Measurements from ENCODE around the gene NCBP3. TPM values are rescaled to one million over a fixed set of nuclear protein-coding genes. Genes with fewer than 3 reads are reported as not detected.

The NCBP3 gene
- total RNA-seq, 2 experiments from 2014 or later: 24.5 to 45.7 TPM

DNA sequence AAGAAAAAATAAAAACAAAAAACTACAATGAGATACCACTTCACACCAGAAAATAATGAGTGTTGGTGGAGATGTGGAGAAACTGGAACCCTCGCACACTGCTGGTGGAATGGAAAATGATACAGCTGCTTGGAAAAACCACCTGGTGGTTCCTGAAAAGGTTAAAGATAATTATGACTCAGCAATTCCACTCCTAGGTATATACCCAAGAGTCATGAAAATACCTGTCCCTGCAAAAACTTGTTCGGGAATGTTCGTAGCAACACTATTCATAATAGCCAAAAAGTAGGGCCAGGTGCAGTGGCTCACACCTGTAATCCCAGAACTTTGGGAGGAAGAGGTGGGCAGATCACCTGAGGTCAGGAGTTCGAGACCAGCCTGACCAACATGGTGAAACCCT, 36.9 kb downstream of the NCBP3 start:
- BruUV-seq (replicated peaks): no TSS peak
- TF ChIP-seq, protein P1, sequence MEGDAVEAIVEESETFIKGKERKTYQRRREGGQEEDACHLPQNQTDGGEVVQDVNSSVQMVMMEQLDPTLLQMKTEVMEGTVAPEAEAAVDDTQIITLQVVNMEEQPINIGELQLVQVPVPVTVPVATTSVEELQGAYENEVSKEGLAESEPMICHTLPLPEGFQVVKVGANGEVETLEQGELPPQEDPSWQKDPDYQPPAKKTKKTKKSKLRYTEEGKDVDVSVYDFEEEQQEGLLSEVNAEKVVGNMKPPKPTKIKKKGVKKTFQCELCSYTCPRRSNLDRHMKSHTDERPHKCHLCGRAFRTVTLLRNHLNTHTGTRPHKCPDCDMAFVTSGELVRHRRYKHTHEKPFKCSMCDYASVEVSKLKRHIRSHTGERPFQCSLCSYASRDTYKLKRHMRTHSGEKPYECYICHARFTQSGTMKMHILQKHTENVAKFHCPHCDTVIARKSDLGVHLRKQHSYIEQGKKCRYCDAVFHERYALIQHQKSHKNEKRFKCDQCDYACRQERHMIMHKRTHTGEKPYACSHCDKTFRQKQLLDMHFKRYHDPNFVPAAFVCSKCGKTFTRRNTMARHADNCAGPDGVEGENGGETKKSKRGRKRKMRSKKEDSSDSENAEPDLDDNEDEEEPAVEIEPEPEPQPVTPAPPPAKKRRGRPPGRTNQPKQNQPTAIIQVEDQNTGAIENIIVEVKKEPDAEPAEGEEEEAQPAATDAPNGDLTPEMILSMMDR (conservative IDR thresholded peaks at IDR 0.05; ENCODE audit: low read length): no peak
- no peak for TF ChIP-seq EZH2phosphoT487 (IDR thresholded peaks at IDR 0.05; ENCODE audit: borderline replicate concordance, low read depth, low read length)
- POLR2A ChIA-PET: no interaction called here

DNA sequence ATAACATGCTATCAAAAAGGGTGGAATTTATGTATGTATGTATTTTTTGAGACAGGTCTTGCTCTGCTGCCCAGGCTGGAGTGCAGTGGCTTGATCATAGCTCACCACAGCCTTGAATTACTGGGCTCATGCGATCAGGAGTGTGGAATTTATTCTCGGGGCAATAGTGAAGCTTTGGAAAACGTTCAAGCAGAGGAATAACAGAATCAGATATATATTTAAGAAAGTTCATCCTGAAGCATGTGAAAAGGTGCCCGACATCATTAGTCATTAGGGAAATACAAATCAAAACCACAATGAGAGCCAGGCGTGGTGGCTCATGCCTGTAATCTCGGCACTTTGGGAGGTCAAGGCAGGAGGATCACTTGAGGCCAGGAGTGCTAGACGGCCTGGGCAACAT, 37.3 kb downstream of the NCBP3 start:
- H3K4me3 ChIP-seq (ENCODE audit: low read depth, low read length, poor library complexity, severe bottlenecking): no peak overlapping the region
- ChIA-PET CTCF (ENCODE audit: unreplicated experiment) (no interaction called here), POLR2A (no interaction called here)
- no peak overlapping the region for H3K4me2 ChIP-seq (ENCODE audit: low read length)
- H3K9me3 ChIP-seq (ENCODE audit: low read length): no peaks in the 10 kb centered on the region
- H3K36me3 ChIP-seq (ENCODE audit: insufficient read depth, low read length): peaks cover 68% of the 10 kb centered on the region
- no peaks in the 10 kb centered on the region for H4K20me1 ChIP-seq (ENCODE audit: insufficient read depth, low read length)
- intact Hi-C loops (cut with micrococcal nuclease; ENCODE audit: unreplicated experiment): no loop called here
- H3K9me2 ChIP-seq (ENCODE audit: insufficient read depth, low read length): no peaks in the 10 kb centered on the region
- H3K79me2 ChIP-seq (ENCODE audit: insufficient read depth, low read depth, low read length): no peaks in the 10 kb centered on the region
- DNase-seq (ENCODE audit: low spot score): no peak
- H3K27ac ChIP-seq (ENCODE audit: low read depth, low read length, poor library complexity, severe bottlenecking): no peak overlapping the region
- no TSS peak for BruUV-seq (replicated peaks)
- TF ChIP-seq, protein P1 (conservative IDR thresholded peaks at IDR 0.05; ENCODE audit: low read length): no peak
- TF ChIP-seq EZH2phosphoT487 (IDR thresholded peaks at IDR 0.05; ENCODE audit: borderline replicate concordance, low read depth, low read length): no peak
- no peak overlapping the region for H2AFZ ChIP-seq (ENCODE audit: low read length)
- H3K4me1 ChIP-seq (ENCODE audit: insufficient read depth, low read length, poor library complexity, severe bottlenecking): peaks cover 29% of the 10 kb centered on the region

More for the DNA sequence above, 36.9 kb downstream of the NCBP3 start:
- Histone ChIP-seq H3K4me2 (ENCODE audit: low read length) (no peak overlapping the region), H4K20me1 (ENCODE audit: insufficient read depth, low read length) (no peaks in the 10 kb centered on the region), H3K4me1 (ENCODE audit: insufficient read depth, low read length, poor library complexity, severe bottlenecking) (peaks cover 25% of the 10 kb centered on the region), H3K4me3 (ENCODE audit: low read depth, low read length, poor library complexity, severe bottlenecking) (no peak overlapping the region), H3K79me2 (ENCODE audit: insufficient read depth, low read depth, low read length) (no peaks in the 10 kb centered on the region), H3K9me2 (ENCODE audit: insufficient read depth, low read length) (no peaks in the 10 kb centered on the region), H3K9me3 (ENCODE audit: low read length) (no peaks in the 10 kb centered on the region), H3K36me3 (ENCODE audit: insufficient read depth, low read length) (peaks cover 72% of the 10 kb centered on the region), H3K27ac (ENCODE audit: low read depth, low read length, poor library complexity, severe bottlenecking) (no peak overlapping the region), H2AFZ (ENCODE audit: low read length) (no peak overlapping the region)
- intact Hi-C loops (cut with micrococcal nuclease; ENCODE audit: unreplicated experiment): no loop called here
- no peak for DNase-seq (ENCODE audit: low spot score)
- CTCF ChIA-PET (ENCODE audit: unreplicated experiment): interaction anchor here (0.5 kb wide), 1 partner anchor 84 kb away, joined by 3 read pairs; no protein-coding TSS in a partner anchor

GRCh38 chr17:3805581-3805980, 40.5 kb downstream of the NCBP3 start:
- Histone ChIP-seq H3K79me2 (ENCODE audit: insufficient read depth, low read depth, low read length) (no peaks in the 10 kb centered on the region), H3K27ac (ENCODE audit: low read depth, low read length, poor library complexity, severe bottlenecking) (no peak overlapping the region), H3K9me3 (ENCODE audit: low read length) (no peaks in the 10 kb centered on the region), H3K4me2 (ENCODE audit: low read length) (no peak overlapping the region), H3K9me2 (ENCODE audit: insufficient read depth, low read length) (no peaks in the 10 kb centered on the region), H3K4me3 (ENCODE audit: low read depth, low read length, poor library complexity, severe bottlenecking) (no peak overlapping the region), H2AFZ (ENCODE audit: low read length) (no peak overlapping the region), H3K36me3 (ENCODE audit: insufficient read depth, low read length) (peaks cover 36% of the 10 kb centered on the region), H3K4me1 (ENCODE audit: insufficient read depth, low read length, poor library complexity, severe bottlenecking) (peaks cover 29% of the 10 kb centered on the region), H4K20me1 (ENCODE audit: insufficient read depth, low read length) (no peaks in the 10 kb centered on the region)
- CTCF ChIA-PET (ENCODE audit: unreplicated experiment): no interaction called here
- DNase-seq (ENCODE audit: low spot score): no peak
- intact Hi-C loops (cut with micrococcal nuclease; ENCODE audit: unreplicated experiment): no loop called here
- BruUV-seq (replicated peaks): no TSS peak
- TF ChIP-seq EZH2phosphoT487 (IDR thresholded peaks at IDR 0.05; ENCODE audit: borderline replicate concordance, low read depth, low read length): no peak
- TF ChIP-seq, protein P1 (conservative IDR thresholded peaks at IDR 0.05; ENCODE audit: low read length): no peak
- POLR2A ChIA-PET: no interaction called here
